Fibroblast of lung (primary cell): ENCODE data around the gene ZNF408.

ENCODE experiments used
- CTCF ChIP-seq, 2 donors: IDR thresholded peaks in 1 of 2; conservative IDR thresholded peaks in 1 of 2; 1 replicate in 1 of 2; 2 replicates in 1 of 2; pipeline ENCODE4 v1.5.1; 2011 to 2012; ENCODE audit warnings: low read length in 2 of 2, control low read depth in 1 of 2, inconsistent platforms in 1 of 2, low read depth in 1 of 2, mild to moderate bottlenecking in 1 of 2
- EZH2 ChIP-seq: IDR thresholded peaks from 2 replicates; pipeline ENCODE4 v1.5.1; 2012; ENCODE audit warnings: low read length, control low read depth, mild to moderate bottlenecking; ENCODE audit errors: missing control alignments

- no peak for TF ChIP-seq CTCF (conservative IDR thresholded peaks at IDR 0.05 in 1 of 2, IDR thresholded peaks at IDR 0.05 in 1 of 2; ENCODE audit: low read depth in 1 of 2, low read length in 2 of 2)
- no peak for TF ChIP-seq EZH2
These were observed 21.3 kb upstream of the ZNF408 start for GRCh38 chr11:46679241-46680163.
